RWPE2 (cell line): ENCODE measurements around the gene SNRPA.
A peak's percentile ranks its signal among the peaks of the same experiment; 100 is the strongest.

Experiments used
- ATAC-seq: fragments of 200-7000 bp; cut with Tn5 transposase; 3 replicates; pipeline ENCODE4 v1.9.1; 2021; ENCODE audit warnings: low read depth
- DNase-seq: peaks from one replicate; pipeline ENCODE4 v3.0.0-alpha.2; 2020; ENCODE audit warnings: low spot score
- H3K27ac ChIP-seq: fragments of 450-650 bp; 2 replicates; pipeline ENCODE4 v1.5.1; 2017; ENCODE audit warnings: mild to moderate bottlenecking; ENCODE audit not compliant: poor library complexity, severe bottlenecking
- H3K27me3 ChIP-seq: fragments of 250-450 bp; sonication (Bioruptor Pico); 2 replicates; pipeline ENCODE4 v1.5.1; 2021; ENCODE audit warnings: mild to moderate bottlenecking, moderate library complexity; ENCODE audit not compliant: insufficient read depth, poor library complexity, severe bottlenecking
- H3K36me3 ChIP-seq: fragments of 250-450 bp; sonication (Bioruptor Pico); 2 replicates; pipeline ENCODE4 v1.5.1; 2020; ENCODE audit warnings: low read depth, mild to moderate bottlenecking, moderate library complexity
- H3K4me1 ChIP-seq: fragments of 250-450 bp; sonication (Bioruptor Pico); 2 replicates; pipeline ENCODE4 v1.5.1; 2021; ENCODE audit warnings: mild to moderate bottlenecking, moderate library complexity; ENCODE audit not compliant: insufficient read depth, poor library complexity, severe bottlenecking
- H3K4me3 ChIP-seq: fragments of 250-450 bp; sonication (Bioruptor Pico); 2 replicates; pipeline ENCODE4 v1.5.1; 2021; ENCODE audit warnings: mild to moderate bottlenecking, moderate library complexity; ENCODE audit not compliant: severe bottlenecking
- H3K9me3 ChIP-seq: fragments of 250-450 bp; sonication (Bioruptor Pico); 2 replicates; pipeline ENCODE4 v1.5.1; 2021; ENCODE audit warnings: mild to moderate bottlenecking, moderate library complexity; ENCODE audit not compliant: severe bottlenecking
- TF ChIP-seq, protein P1 (sequence below): fragments of 450-650 bp; IDR thresholded peaks from one replicate; pipeline ENCODE4 v1.5.1; 2017; ENCODE audit warnings: mild to moderate bottlenecking, moderate library complexity; ENCODE audit not compliant: poor library complexity, severe bottlenecking

The SNRPA gene

DNA sequence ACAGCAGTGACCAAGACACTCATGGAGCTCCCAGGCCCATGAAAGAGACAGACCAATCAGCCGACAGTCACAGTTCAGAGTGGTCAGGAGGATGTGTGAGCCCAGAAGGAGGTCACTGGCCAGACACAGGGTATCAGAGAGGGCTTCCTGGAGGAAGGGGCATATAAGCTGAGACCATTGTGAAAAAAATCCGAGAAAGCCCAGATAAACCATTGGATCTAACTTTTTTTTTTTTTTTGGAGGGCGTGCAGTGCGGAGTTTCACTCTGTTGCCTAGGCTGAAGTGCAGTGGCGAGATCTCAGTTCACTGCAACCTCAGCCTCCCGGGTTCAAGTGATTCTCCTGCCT lies 29.9 kb upstream of the SNRPA start:
- Histone ChIP-seq H3K4me1 (peaks cover 31% of the 10 kb centered on the region), H3K36me3 (peaks cover 73% of the 10 kb centered on the region), H3K27me3 (no peaks in the 10 kb centered on the region), H3K4me3 (no peak overlapping the region), H3K27ac (peak overlapping the region; percentile 98), H3K9me3 (no peaks in the 10 kb centered on the region)
- DNase-seq (no peak), ATAC-seq (no peak)
- TF ChIP-seq, protein P1, sequence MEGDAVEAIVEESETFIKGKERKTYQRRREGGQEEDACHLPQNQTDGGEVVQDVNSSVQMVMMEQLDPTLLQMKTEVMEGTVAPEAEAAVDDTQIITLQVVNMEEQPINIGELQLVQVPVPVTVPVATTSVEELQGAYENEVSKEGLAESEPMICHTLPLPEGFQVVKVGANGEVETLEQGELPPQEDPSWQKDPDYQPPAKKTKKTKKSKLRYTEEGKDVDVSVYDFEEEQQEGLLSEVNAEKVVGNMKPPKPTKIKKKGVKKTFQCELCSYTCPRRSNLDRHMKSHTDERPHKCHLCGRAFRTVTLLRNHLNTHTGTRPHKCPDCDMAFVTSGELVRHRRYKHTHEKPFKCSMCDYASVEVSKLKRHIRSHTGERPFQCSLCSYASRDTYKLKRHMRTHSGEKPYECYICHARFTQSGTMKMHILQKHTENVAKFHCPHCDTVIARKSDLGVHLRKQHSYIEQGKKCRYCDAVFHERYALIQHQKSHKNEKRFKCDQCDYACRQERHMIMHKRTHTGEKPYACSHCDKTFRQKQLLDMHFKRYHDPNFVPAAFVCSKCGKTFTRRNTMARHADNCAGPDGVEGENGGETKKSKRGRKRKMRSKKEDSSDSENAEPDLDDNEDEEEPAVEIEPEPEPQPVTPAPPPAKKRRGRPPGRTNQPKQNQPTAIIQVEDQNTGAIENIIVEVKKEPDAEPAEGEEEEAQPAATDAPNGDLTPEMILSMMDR: no peak

DNA sequence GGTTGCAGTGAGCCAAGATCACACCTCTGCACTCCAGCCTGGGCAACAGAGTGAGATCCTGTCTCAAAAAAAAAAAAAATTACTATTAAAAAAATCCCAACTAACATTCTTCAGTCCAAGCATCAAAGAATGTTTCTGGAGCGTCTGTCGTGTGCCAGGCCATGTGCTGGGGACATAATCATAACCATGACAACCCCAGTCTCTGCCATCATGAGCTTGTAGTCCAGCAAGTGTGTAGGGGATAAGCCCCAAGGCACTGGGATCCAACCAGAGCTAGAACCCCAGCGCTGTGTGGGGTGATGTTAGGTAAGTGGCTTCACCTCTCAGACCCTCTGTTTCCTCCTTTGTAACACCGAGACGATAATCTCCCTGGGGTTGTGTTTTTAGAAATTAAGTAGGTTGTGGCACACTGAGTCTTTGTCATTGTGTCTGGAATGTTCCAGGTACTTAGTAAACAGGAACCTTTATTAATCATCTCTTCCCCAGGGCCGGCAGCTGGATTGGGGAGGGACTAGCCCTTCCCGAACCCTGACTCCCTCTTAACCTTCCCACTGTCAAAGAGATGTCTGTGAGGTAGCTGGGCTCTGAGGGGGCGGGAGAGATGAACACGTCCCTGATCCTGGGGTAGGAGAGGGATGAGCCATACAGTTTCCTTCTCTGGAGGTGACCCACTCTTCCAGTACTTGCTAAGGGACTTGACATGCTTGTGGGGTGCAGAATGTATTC lies 28.9 kb upstream of the SNRPA start:
- Histone ChIP-seq H3K27me3 (no peaks in the 10 kb centered on the region), H3K27ac (peak overlapping the region; percentile 98), H3K9me3 (no peaks in the 10 kb centered on the region), H3K36me3 (peaks cover 83% of the 10 kb centered on the region), H3K4me1 (peaks cover 31% of the 10 kb centered on the region), H3K4me3 (no peak overlapping the region)
- TF ChIP-seq, protein P1: no peak
- DNase-seq (no peak), ATAC-seq (peak; percentile 37)

DNA sequence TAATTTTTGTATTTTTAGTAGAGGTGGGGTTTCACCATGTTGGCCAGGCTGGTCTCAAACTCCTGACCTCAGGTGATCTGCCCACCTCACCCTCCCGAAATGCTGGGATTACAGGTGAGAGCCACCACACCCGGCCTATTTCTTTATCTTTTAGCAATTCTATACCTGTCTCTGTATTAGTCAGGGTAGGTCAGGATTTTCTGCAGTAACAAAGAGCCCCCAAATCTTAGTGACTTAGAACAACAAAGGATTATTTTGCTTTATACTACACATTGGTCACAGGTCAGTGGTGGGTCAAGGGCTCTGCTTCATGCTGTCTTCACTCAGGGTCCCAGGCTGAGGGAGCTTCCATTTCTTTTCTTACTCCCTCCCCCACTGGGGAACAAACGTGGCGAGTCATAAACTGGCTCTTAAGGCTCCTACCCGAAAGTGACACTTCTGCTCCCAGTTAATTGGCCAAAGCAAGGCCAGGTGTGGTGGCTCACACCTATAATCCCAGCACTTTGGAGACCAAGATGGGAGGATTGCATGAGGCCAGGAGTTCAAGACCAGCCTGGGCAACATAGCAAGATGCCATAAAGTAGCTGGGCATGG lies 27.2 kb upstream of the SNRPA start:
- ATAC-seq: no peak
- Histone ChIP-seq H3K27me3 (no peaks in the 10 kb centered on the region), H3K4me3 (no peak overlapping the region), H3K27ac (no peak overlapping the region), H3K9me3 (no peaks in the 10 kb centered on the region), H3K4me1 (peaks cover 31% of the 10 kb centered on the region), H3K36me3 (peaks cover 92% of the 10 kb centered on the region)
- TF ChIP-seq, protein P1: no peak
- DNase-seq: no peak

DNA sequence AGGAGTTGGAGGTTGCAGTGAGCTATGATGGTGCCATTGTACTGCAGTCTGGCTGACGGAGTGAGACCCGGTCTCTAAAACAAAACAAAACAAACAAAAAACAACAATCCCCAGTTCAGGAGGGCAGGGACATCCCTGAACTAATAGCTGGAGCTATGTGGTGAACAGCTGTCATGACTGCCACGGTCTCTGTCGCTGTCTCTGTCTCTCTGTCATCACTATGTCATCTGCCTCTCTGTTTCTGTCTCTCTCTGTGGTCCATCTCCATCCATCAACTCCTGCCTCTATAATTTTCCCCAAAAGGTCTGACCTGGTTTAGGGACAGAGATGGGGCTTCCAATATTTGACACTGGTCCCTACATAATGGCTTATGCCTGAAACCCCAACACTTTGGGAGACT lies 26.7 kb upstream of the SNRPA start:
- Histone ChIP-seq H3K4me3 (no peak overlapping the region), H3K27me3 (no peaks in the 10 kb centered on the region), H3K36me3 (peaks cover 97% of the 10 kb centered on the region), H3K9me3 (no peaks in the 10 kb centered on the region), H3K4me1 (peaks cover 30% of the 10 kb centered on the region), H3K27ac (no peak overlapping the region)
- TF ChIP-seq, protein P1: no peak
- no peak for ATAC-seq
- no peak for DNase-seq

DNA sequence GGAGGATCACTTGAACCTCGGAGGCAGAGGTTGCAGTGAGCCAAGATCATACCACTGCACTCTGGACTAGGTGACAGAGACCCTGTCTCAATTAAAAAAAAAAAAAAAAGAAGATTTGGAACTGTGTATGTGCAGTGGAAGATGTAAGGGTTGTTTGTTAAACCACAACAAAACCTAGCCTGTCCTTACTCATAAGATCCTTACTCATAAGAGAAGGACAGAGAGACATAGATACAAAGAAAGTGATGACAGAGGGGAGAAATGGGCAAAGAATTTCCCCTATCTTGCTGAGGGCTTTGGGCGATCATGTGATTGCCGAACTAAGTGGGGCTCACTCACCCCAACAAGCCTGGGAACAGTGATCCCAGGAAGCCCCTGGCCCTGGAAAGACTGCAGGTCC lies 26.1 kb upstream of the SNRPA start:
- Histone ChIP-seq H3K4me1 (peaks cover 25% of the 10 kb centered on the region), H3K27ac (no peak overlapping the region), H3K4me3 (no peak overlapping the region), H3K27me3 (no peaks in the 10 kb centered on the region), H3K36me3 (peaks cover 97% of the 10 kb centered on the region), H3K9me3 (no peaks in the 10 kb centered on the region)
- TF ChIP-seq, protein P1: no peak
- DNase-seq (no peak), ATAC-seq (no peak)
